Stimulated activated CD4-positive, alpha-beta T cell treated with anti-CD3 and anti-CD28 coated beads, TNF-alpha, amount 100 ng/mL, for 1 hour (primary cell): ENCODE results near the gene HILPDA.
"Not testable (repeated sequence)": the region's sequence is repeated elsewhere in the genome, so short reads cannot be mapped to it uniquely, and the experiment has no call there.

Experiments
- DNase-seq, 3 donors: peaks; one replicate each; pipeline ENCODE4 v3.0.0-alpha.2; 2020; ENCODE audit warnings: low read depth in 3 of 3, low spot score in 1 of 3

Gene HILPDA

GRCh38 chr7:128431221-128431620, 24.5 kb upstream of the HILPDA start:
- no peak for DNase-seq

DNA sequence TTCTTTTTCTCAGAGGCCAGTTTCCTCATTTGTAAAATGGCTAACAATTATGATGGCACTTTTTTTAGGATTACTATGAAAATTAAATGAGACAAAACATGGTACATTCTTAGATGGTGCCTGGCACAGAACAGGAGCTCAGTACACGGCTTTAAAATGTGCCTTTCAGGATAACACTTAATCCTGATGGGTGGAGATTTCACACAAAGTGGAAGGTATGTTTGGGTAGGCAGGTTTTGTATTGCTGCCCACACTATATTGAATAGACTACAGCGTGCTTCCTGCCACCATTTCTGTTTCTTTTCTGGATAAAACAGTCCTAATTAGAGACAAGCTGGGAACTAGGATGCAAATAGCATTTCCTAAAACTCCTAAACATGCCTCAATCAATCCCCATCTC, 23.9 kb upstream of the HILPDA start:
- no peak for DNase-seq

DNA sequence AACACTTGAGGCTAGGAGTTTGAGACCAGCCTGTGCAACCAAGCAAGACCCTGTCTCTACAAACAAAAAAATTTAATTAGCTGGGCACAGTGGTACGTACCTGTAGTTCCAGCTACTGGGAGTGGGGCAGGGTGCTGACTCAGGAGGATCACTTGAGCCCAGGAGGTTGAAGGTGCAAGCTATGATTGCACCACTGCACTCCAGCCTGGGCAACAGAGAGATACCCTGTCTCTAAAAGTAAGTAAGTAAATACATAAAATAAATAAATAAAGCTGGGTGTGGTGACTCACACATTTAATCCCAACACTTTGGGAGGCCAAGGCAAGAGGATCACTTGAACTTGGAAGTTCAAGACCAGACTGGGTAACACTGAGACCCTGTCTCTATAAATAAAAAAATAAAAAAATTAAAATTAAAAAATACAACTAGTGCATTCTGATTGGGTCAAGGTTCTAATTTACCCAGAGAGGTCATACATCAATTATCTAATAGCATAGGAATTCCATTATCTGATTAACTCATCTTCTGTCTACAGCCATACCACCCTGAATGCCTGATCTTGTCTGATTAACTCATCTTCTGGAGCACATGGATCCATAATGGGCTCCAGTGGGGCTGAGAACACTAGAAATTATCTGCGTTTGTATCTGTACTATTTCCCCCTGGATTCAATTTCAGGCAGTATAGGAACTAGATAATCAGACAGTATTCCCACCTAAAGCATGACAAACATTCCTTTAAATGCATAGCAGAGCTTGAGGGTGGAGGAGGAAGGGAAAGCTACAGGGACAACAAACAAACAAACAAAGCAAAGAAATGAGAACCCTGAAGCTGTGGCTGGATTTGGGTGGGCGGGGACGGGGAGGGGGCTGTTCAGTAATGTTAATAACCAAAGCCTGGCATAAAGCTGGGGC, 21.0 kb upstream of the HILPDA start:
- no peak for DNase-seq

GRCh38 chr7:128435327-128435686, 20.4 kb upstream of the HILPDA start:
- no peak for DNase-seq

GRCh38 chr7:128437426-128438332, 18.0 kb upstream of the HILPDA start:
- no peak for DNase-seq

DNA sequence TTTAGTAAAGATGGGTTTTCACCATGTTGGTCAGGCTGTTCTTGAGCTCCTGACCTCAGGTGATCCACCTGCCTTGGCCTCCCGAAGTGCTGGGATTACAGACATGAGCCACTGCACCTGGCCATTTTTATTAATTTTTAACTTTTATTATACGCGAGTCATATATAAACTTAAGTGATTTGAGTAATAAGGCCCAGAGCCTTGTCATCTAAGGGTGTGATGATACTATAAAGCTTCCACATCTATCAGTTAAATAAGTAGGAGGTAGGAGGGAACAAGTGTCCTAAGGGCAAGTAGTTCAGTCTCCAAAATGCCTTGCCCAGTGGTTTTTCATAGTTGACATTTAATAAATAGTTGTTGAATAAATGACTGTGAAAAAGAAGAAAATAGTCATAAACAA, 13.3 kb upstream of the HILPDA start:
- DNase-seq, result no peak

DNA sequence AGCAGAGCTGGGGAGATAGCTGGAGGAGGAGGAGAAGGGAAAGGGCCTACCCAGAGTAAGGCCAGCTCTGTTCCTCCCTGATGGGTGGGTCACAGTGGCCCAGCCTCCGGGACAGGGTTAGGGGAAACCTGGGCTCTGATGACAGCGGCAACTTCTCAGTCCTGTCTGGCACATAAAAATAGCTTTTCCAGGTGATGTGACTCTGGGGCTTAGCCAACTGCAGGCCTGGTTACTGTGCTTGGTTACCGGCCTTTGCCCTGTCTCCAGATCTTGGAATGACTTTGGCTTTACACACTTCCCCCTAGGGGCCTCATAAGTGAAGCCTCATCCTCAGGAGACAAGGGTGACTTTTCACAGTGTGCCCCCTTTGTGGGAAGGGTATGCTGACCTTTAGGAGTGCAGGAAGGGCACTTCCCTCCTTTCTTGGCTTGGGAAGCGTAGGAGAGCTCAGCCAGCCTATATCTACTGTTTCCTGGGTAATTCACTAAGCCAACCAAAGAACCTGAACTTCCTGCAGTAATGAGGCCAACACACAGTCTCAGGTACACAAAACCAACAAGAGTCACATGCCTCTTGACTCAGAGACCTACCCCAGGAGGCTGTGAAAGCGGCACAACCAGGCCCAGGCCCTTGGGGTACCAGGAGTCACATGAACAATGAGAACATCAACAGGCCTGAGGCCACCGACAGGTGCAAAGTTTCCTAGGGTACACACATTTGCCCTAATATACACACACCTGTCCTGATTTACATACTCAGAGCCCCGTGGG, 11.7 kb upstream of the HILPDA start:
- no peak for DNase-seq

DNA sequence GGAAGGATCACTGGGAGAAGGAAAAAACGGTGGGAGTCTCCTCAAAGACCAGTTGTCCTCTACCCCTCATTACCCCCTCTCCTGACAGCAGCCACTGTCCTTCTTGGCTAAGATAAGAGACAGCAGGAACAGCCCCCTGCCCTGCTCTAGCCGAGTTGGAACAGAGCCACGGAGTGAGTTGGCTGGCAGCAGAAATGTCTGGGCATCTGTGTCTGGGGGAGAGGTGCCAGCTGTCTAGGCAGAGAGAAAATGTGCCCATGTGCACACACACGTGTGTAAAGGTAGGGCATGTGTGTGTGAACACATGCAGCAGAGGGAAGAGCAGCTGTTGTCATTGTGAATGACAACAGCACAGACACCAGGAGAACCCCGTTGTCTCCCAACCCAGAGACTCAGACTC, 9.4 kb upstream of the HILPDA start:
- DNase-seq, result no peak

- no peak for DNase-seq
Measured at GRCh38 chr7:128447941-128448564, 7.6 kb upstream of the HILPDA start.

GRCh38 chr7:128448751-128449302, 6.9 kb upstream of the HILPDA start:
- no peak for DNase-seq

DNA sequence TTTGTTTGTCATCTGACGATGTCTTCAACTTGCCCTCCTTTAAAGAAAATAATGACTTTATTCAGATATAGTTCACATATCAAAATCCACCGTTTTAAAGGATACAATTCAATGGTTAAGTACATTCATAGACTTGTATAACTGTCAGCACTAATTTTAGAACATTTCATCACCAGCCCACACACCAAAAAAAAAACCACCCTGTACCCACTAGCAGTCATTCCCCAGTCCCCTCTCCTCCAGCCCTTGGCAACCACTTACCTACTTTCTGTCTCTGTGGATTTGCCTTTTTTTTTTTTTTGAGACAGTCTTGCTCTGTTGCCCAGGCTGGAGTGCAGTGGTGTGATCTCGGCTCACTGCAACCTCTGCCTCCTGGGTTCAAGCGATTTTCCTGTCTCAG, 5.3 kb upstream of the HILPDA start:
- no peak for DNase-seq

DNA sequence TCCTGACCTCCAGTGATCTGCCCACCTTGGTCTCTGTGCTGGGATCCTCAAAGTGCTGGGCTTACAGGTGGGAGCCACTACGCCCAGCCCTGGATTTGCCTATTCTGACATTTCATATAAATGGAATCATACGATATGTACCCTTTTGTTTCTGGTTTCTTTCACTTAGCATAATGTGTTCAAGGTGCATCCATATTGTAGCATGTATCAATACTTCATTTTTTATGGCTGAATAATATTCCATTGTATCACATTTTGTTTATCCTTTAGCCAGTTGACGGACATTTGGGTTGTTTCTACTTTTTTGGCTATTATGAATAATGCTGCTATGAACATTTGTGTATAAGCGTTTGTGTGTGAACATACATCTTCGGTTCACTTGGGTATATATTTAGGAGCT, 4.8 kb upstream of the HILPDA start:
- DNase-seq, result no peak

GRCh38 chr7:128452552-128452951, 3.1 kb upstream of the HILPDA start:
- no peak for DNase-seq

- no peak for DNase-seq
Measured at GRCh38 chr7:128453836-128454804, 1.6 kb upstream of the HILPDA start.

- no peak for DNase-seq
Measured at GRCh38 chr7:128454808-128455542, 703 bp upstream of the HILPDA start.

- no peak for DNase-seq
Measured at GRCh38 chr7:128456255-128456725, 612 bp downstream of the HILPDA start.

DNA sequence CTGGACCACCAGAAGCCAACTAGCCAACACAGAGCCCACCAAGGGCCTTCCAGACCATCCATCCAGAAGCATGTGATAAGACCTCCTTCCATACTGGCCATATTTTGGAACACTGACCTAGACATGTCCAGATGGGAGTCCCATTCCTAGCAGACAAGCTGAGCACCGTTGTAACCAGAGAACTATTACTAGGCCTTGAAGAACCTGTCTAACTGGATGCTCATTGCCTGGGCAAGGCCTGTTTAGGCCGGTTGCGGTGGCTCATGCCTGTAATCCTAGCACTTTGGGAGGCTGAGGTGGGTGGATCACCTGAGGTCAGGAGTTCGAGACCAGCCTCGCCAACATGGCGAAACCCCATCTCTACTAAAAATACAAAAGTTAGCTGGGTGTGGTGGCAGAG, 1.7 kb downstream of the HILPDA start:
- DNase-seq, result not testable (repeated sequence)

DNA sequence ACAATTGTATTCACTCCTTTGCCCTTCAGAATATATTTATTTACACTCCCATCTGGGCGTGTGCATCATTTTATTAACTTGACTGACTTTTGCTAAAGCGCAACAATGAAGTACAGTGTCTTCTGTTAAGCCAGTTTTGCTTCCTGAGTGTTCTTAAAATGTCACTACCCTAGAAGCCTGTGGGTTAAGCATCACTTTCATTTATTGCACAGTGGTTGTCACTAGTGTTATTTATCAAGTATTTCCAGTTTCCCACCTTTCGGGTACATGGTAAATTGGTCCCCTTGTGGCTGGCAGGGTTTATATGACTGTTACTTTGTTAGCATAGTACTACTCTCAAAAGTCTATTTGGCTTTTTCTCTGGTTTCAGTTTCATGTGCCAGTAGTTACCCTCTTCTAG, 3.3 kb downstream of the HILPDA start:
- DNase-seq, result no peak
